HFF-Myc (cell line): ENCODE data around the gene KISS1.
"Not testable (repeated sequence)": the region's sequence is repeated elsewhere in the genome, so short reads cannot be mapped to it uniquely, and the experiment has no call there.

Experiments
- DNase-seq: peaks from one replicate; pipeline ENCODE4 v3.0.0-alpha.2; 2011; ENCODE audit warnings: low read depth; ENCODE audit errors: extremely low read depth
- H3K4me3 ChIP-seq: replicated peaks from 2 replicates; pipeline ENCODE4 v1.5.1; 2011; ENCODE audit warnings: low read depth, mild to moderate bottlenecking, control low read depth, low read length
- CTCF ChIP-seq: IDR thresholded peaks from 2 replicates; pipeline ENCODE4 v1.5.1; 2012; ENCODE audit warnings: mild to moderate bottlenecking, low read depth, low read length, control low read depth; ENCODE audit errors: missing control alignments

The KISS1 gene, protein sequence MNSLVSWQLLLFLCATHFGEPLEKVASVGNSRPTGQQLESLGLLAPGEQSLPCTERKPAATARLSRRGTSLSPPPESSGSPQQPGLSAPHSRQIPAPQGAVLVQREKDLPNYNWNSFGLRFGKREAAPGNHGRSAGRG

GRCh38 chr1:204196068-204196795 is at the start of gene KISS1:
Gene KISS1, minus strand, starts transcription at chr1:204196491. Its CDS starts 3,615 bp downstream, at chr1:204192876.
- H3K4me3 ChIP-seq, result no peak within 1 kb of the TSS

GRCh38 chr1:204242920-204243319 is 46.6 kb upstream of the KISS1 start:
- DNase-seq, result no peak
- TF ChIP-seq CTCF, result no peak
- H3K4me3 ChIP-seq, result no peak overlapping the region

More at GRCh38 chr1:204196068-204196795, at the start of gene KISS1:
- no peak for DNase-seq
- TF ChIP-seq CTCF, result no peak

- no peak for TF ChIP-seq CTCF
These were observed 45.6 kb upstream of the KISS1 start for GRCh38 chr1:204241914-204242313.

GRCh38 chr1:204241050-204241449 is 44.8 kb upstream of the KISS1 start:
- DNase-seq, result no peak
- TF ChIP-seq CTCF, result no peak
- H3K4me3 ChIP-seq, result no peak overlapping the region

More at GRCh38 chr1:204241914-204242313, 45.6 kb upstream of the KISS1 start:
- H3K4me3 ChIP-seq, result no peak overlapping the region
- no peak for DNase-seq

DNA sequence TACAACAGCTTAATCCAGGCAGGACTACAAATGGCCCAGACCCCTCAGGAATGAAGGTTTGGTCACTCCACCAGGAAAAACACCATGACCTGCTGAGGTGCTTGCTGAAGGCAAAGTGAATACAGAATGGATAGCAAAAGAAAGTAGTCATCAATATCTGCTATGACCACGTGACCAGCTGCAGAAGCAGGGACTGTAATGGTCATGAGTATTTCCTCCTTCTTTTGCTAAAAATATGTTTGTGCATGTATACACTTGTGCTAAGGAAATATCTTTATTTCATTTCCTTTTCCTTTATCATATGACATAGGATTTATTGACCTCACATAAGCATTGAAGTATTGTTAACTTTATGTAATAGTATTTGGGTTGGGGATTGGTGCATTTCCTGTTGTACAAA is 43.9 kb upstream of the KISS1 start:
- DNase-seq, result no peak
- no peak for TF ChIP-seq CTCF
- no peak overlapping the region for H3K4me3 ChIP-seq

GRCh38 chr1:204239401-204239800 is 43.1 kb upstream of the KISS1 start:
- H3K4me3 ChIP-seq, DNase-seq: not testable (repeated sequence)

- H3K4me3 ChIP-seq, DNase-seq: not testable (repeated sequence)
These were observed 42.2 kb upstream of the KISS1 start for GRCh38 chr1:204238520-204238919.

- not testable (repeated sequence) for DNase-seq, H3K4me3 ChIP-seq
These were observed 41.2 kb upstream of the KISS1 start for GRCh38 chr1:204237515-204237914.
